Activated naive CD4-positive, alpha-beta T cell treated with anti-CD3 and anti-CD28 coated beads, Interleukin-2, amount 50 U/mL, for 72 hours (primary cell): ENCODE results near the gene UBE2I. TPM values are rescaled to one million over a fixed set of nuclear protein-coding genes. Genes with fewer than 3 reads are reported as not detected.

Experiments
- ATAC-seq, 2 donors: fragments of 150-1000 bp; cut with Tn5 transposase; 2 replicates each; pipeline ENCODE4 v1.10.0; 2021; ENCODE audit warnings: mild to moderate bottlenecking in 2 of 2, moderate library complexity in 2 of 2
- DNase-seq, 2 donors: peaks; one replicate each; pipeline ENCODE4 v3.0.0; 2021 to 2022; ENCODE audit warnings: low spot score in 2 of 2
- H3K27ac Mint-ChIP-seq, 2 donors: one replicate each; pipeline ENCODE4 v1.8.0; 2022; ENCODE audit warnings: mild to moderate bottlenecking in 2 of 2, mixed read lengths in 2 of 2
- H3K36me3 Mint-ChIP-seq, 2 donors: one replicate each; pipeline ENCODE4 v1.8.0; 2022; ENCODE audit warnings: mixed read lengths in 2 of 2
- H3K9me3 Mint-ChIP-seq, 2 donors: one replicate each; pipeline ENCODE4 v1.8.0; 2022; ENCODE audit warnings: mixed read lengths in 2 of 2
- total RNA-seq, 2 donors: library from RNA; stranded (reverse); gene quantifications; one replicate each; pipeline ENCODE4 v1.2.3, GENCODE V29; 2022

The UBE2I gene
- total RNA-seq, 2 donors from 2014 or later: 205 to 246 TPM

- Mint-ChIP-seq H3K9me3 (no peaks in the 10 kb centered on the region), H3K36me3 (peaks cover 31 to 43% of the 10 kb centered on the region in 2 donors), H3K27ac (peak overlapping the region in 1 of 2 donors; percentile 50)
- no peak for DNase-seq
- ATAC-seq: no peak
Observed at GRCh38 chr16:1315081-1316032, 5.9 kb downstream of the UBE2I start.

DNA sequence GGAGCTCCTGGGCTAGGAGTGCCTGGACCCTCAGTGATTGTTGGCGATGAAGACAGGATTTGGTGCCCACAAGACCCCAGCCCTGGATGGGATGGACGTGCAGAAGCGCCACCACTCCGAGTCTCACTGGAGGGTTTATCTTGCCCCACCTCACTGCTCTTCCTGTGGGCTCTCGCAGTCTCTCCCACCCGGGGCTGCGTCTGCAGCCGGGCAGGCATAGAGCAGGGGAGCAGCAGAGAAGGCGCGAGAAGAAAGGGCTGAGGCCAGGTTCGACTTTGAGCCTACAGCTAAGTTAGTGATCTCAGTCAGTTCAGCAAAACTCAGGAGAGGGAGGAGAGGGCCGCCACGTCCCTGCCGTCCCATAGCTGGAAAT, 6.6 kb downstream of the UBE2I start:
- DNase-seq (no peak), ATAC-seq (no peak)
- Mint-ChIP-seq H3K9me3 (no peaks in the 10 kb centered on the region), H3K36me3 (peaks cover 26 to 36% of the 10 kb centered on the region in 2 donors), H3K27ac (no peak overlapping the region)

DNA sequence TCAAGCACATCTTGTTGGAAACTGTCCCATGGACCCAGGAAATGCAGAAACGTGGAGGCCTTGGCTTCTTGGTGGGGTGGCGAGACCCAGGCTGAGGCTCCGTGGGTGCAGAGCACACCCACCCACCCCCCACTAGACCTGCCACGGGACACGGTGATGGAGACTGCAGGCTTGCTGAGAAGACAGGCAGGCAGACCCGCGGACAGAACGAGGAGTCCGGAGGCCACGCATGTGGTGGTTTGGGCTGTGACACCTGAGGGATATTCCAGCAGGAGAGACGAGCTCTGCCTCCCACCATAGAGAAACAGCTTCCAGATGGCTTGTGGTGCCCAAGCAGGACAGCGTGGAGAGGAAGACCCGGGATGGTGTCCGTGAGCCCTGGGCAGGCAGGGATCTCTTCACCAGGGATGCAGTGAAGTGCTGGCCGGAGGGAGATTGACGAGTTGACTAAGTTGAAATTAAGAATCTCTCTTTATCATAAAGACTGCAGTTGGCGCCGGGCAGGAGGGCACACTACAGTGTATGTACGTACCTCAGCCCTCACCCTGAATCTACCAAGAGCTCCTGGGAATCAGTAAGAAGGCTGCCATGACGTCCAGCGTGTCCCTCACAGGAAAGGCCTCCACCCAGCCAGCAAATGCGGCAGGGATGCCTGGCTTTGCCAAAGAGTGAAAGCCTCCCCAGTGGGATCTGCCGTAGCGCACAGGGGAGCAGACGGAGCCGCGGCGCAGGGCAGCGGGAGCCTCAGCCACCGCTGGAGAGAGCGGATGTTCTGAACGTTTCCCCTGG, 8.2 kb downstream of the UBE2I start:
- Mint-ChIP-seq H3K27ac (peak overlapping the region in 1 of 2 donors; percentile 55), H3K36me3 (peaks cover 24 to 33% of the 10 kb centered on the region in 2 donors), H3K9me3 (no peaks in the 10 kb centered on the region)
- DNase-seq (no peak), ATAC-seq (no peak)

DNA sequence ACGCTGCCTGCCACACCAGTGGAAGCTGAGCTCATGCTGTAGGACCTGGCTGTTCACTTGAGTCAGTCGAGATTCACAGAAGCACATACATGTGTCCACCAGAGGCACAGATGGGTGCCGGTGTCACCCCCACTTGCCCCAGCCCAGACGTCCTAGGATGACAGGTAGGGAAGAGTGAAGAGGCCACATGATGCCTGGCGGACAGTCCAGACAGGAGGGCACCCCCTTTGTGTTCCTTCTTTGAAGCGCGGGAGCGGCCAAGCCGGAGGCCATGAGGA, 8.8 kb downstream of the UBE2I start:
- no peak for ATAC-seq
- peaks cover 24 to 33% of the 10 kb centered on the region in 2 donors for H3K36me3 Mint-ChIP-seq

DNA sequence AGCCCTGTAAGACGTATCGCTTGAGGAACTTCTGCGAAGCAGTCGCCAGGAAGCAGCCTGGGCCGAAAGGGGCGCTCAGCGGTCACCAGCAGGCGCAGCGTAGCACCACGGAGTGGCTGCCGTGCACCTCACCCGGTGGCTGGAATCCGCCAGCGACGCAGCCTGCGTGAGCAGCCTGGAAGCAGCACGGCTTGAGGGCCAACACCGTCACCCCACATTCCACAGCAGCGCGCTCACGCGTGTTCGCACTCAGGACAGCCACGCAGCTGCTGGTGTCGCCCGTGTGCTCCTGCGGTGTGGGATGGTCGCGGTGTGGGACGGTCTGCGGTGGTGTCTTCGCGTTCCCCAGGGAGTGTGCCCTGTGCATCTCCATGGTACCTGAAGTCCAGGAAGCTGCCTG, 9.6 kb downstream of the UBE2I start:
- H3K36me3 Mint-ChIP-seq: peaks cover 24 to 33% of the 10 kb centered on the region in 2 donors
- no peak for ATAC-seq
- H3K27ac Mint-ChIP-seq: no peak overlapping the region

More for the DNA sequence above, 8.8 kb downstream of the UBE2I start:
- Mint-ChIP-seq H3K27ac (peak overlapping the region in 1 of 2 donors; percentile 91), H3K9me3 (no peaks in the 10 kb centered on the region)
- DNase-seq: no peak

DNA sequence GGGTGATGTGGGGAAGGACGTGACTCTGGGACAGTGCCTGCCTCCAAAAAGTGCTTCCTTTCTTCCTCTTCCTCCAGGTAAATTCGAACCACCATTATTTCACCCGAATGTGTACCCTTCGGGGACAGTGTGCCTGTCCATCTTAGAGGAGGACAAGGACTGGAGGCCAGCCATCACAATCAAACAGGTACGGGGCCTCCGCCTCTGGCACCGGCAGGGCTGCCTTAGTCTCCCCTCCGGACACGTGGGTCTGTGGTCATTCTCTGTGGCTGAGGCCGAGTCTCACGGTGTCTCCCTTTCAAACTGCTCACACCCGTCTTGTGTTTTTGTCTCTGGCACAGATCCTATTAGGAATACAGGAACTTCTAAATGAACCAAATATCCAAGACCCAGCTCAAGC, 10.7 kb downstream of the UBE2I start:
- no peaks in the 10 kb centered on the region for H3K9me3 Mint-ChIP-seq

More for the DNA sequence above, 9.6 kb downstream of the UBE2I start:
- no peak for DNase-seq
- H3K9me3 Mint-ChIP-seq: no peaks in the 10 kb centered on the region

GRCh38 chr16:1320658-1321240, 11.3 kb downstream of the UBE2I start:
- Mint-ChIP-seq H3K36me3 (peaks cover 24 to 27% of the 10 kb centered on the region in 2 donors), H3K27ac (peak overlapping the region; percentile 23 to 55), H3K9me3 (no peaks in the 10 kb centered on the region)
- ATAC-seq (peak in 1 of 2 donors; percentile 8), DNase-seq (no peak)

More for the DNA sequence above, 10.7 kb downstream of the UBE2I start:
- peak overlapping the region; percentile 23 to 44 for H3K27ac Mint-ChIP-seq
- no peak for ATAC-seq
- no peak for DNase-seq
- peaks cover 24 to 29% of the 10 kb centered on the region in 2 donors for H3K36me3 Mint-ChIP-seq

GRCh38 chr16:1322407-1322806, 13.0 kb downstream of the UBE2I start:
- DNase-seq (no peak), ATAC-seq (no peak)
- H3K9me3 Mint-ChIP-seq: no peaks in the 10 kb centered on the region
- H3K27ac Mint-ChIP-seq: no peak overlapping the region
- peaks cover 19 to 21% of the 10 kb centered on the region in 2 donors for H3K36me3 Mint-ChIP-seq

DNA sequence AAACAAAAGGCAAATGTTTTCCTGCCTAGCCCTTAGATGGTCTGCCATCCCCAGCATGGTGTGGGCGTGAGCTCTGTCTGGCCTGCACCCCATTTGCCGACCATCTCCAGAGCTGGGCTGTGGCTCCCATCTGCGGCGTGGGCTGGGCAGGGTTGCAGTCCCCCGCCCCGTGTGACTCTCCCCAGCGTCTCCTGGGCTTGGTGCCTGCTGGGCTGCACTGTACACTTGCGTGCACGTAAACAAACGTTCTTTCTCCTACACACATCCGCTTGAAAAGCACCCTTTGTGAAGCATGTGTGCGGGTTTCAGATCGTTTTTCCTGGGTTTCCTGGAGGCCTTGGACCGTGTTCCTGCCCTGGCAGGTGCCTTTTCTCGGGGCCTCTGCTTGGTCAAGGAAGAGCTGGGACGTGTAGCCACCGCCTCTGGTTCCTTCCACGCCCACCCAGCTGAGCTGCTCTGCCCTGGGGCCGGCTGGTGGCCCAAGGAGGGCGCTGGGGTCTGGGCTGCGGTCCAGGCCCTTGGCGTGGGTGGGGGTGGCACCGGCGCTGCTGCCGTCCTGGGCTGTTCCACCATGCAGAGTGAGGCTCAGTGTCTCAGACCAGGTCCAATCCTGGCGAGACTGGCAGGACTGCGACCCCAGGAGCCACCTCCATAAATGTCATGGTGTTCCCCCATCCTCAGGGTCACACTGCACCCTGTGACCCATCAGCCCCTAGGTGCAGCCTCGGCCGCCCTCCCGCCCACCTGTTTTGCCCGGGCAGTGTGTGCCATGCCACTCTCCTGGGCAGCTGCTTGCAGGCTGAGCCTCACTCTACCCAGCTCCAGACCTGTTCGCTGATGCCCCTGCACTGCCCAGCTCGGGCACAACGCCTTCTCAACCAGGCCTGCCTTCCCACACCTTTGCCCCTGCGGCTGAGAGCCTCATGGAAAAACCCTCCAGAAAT, 14.1 kb downstream of the UBE2I start:
- Mint-ChIP-seq H3K36me3 (peaks cover 8 to 11% of the 10 kb centered on the region in 2 donors), H3K9me3 (no peaks in the 10 kb centered on the region), H3K27ac (peak overlapping the region in 1 of 2 donors; percentile 44)
- DNase-seq (no peak), ATAC-seq (peak in 1 of 2 donors; percentile 4)

GRCh38 chr16:1324286-1324826, 14.9 kb downstream of the UBE2I start:
- Mint-ChIP-seq H3K9me3 (no peaks in the 10 kb centered on the region), H3K36me3 (peaks cover 5 to 7% of the 10 kb centered on the region in 2 donors), H3K27ac (peak overlapping the region in 1 of 2 donors; percentile 44)
- no peak for DNase-seq
- no peak for ATAC-seq

DNA sequence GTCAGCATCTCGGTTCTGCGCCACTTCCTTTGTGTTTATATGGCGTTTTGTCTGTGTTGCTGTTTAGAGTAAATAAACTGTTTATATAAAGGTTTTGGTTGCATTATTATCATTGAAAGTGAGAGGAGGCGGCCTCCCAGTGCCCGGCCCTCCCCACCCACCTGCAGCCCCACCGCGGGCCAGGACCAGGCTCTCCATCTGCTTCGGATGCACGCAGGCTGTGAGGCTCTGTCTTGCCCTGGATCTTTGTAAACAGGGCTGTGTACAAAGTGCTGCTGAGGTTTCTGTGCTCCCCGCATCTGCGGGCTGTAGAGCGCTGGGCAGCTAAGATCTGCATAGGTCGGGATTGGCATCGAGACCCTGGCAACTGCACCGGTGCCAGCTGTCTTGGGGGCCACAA, 15.8 kb downstream of the UBE2I start:
- H3K9me3 Mint-ChIP-seq: no peaks in the 10 kb centered on the region
- H3K36me3 Mint-ChIP-seq: peaks cover 0 to 3% of the 10 kb centered on the region in 2 donors
- no peak overlapping the region for H3K27ac Mint-ChIP-seq
- DNase-seq (no peak), ATAC-seq (no peak)

GRCh38 chr16:1325673-1326371, 16.4 kb downstream of the UBE2I start:
- ATAC-seq (peak in 1 of 2 donors; percentile 3), DNase-seq (no peak)
- Mint-ChIP-seq H3K36me3 (no peaks in the 10 kb centered on the region), H3K9me3 (no peaks in the 10 kb centered on the region), H3K27ac (no peak overlapping the region)

- ATAC-seq (no peak), DNase-seq (no peak)
- Mint-ChIP-seq H3K9me3 (no peaks in the 10 kb centered on the region), H3K27ac (no peak overlapping the region), H3K36me3 (no peaks in the 10 kb centered on the region)
Observed at GRCh38 chr16:1326391-1326790, 17.0 kb downstream of the UBE2I start.

DNA sequence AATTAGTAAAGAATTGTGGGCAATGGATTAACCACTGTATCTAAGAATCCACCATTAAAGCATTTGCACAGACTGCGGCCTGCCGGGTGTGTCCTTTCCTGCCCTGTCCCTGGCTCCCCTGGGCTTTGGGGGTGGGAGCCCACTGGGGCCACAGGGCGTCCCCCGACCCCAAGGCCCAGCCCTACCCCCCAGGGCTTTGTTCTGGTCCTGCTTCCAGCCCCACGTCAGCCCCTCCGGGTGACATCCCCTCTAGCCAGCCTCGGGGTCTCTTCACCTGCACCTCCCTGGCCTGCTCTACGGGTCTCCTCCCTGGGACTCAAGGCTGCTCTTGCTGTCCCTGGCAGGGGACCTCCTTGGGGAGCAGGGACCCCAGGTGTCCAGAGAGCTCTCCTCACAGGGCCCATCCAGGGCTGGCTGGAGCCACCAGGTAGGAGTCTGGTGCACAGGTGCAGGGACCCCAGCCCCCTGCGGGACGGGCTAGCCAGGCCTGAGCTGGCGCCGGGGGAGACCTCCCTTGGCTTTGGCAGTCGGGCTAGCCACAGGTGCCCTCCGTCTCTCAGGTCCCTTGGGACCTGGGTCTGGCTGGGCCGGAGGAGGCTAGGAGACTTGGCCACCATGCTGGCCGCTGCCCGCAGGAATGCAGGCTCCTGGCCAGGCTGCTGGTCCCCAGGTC, 17.6 kb downstream of the UBE2I start:
- DNase-seq: no peak
- peak in 1 of 2 donors; percentile 8 for ATAC-seq
- Mint-ChIP-seq H3K9me3 (no peaks in the 10 kb centered on the region), H3K27ac (peak overlapping the region in 1 of 2 donors; percentile 14), H3K36me3 (no peaks in the 10 kb centered on the region)

- H3K27ac Mint-ChIP-seq: no peak overlapping the region
- ATAC-seq (no peak), DNase-seq (no peak)
- H3K9me3 Mint-ChIP-seq: no peaks in the 10 kb centered on the region
- no peaks in the 10 kb centered on the region for H3K36me3 Mint-ChIP-seq
Observed at GRCh38 chr16:1327619-1327947, 18.1 kb downstream of the UBE2I start.
